ENCODE data around the gene RCC2.
"Not testable (repeated sequence)": the region's sequence is repeated elsewhere in the genome, so short reads cannot be mapped to it uniquely, and the experiment has no call there.

Gene RCC2

DNA sequence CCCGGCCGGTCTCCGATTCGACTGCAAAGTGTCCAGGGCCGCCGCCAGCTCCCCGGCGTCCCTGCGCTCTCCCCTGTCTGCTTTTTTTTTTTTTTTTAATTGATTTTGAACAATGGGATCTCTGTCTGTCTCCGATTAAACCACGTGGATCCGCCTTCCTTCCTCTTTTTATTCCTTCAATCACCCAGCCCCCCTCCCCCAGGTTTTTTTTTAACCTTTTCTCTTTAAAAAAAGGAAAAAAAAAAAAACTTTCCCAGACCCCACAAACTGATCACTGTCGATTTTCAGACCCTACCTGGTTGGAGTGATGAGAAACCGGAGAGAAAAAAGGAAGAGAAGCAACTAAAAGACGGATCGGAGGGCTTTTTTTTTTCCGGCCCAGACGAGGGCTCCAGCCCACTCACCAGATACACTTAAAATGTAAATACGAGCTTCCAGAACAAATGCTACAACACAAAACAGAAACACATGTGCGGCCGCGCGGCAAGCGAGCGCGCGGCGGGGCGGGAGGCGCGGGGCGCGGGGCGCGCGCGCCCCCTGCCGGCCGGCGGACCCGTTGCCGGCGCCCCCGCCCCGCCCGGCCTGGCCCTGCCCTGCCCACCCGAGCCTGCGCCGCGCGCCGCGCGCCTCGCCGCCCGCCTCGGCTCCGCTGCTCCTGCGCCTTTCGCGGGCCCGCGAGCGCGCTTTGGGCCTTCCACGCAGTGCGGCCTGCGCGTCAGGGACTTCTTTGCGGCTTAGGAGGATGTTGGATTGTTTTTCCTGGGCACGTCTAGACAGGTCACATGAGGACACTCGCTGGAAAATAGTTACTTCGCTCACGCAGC is at the start of gene RCC2:
RCC2 (minus strand) TSS at position 428 of the 824 bp plus-strand sequence. CDS start 1,163 bp downstream, outside the sequence.
- DNase-seq (ENCODE audit: low read depth) = peak; percentile 54

- no peak for DNase-seq (ENCODE audit: low read depth)
Measured at GRCh38 chr1:17486242-17486641, 46.8 kb upstream of the RCC2 start.

DNA sequence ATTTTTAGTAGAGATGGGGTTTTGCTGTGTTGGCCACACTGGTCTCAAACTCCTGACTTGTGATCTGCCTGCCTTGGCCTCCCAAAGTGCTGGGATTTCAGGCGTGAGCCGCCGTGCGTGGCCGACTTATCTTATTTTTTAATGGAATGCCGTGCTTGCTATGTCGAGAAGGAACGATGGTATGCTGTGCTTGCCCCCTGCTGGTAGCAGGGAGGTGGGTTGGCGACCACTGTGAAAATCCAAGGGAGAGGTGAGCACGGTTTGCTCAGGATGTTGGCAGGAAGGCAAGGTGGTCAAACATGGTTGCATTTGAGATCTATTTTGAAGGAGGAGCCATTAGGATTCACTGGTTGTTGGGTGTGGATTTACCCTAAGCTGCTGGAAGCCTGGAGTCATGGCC is 45.8 kb upstream of the RCC2 start:
- no peak for DNase-seq (ENCODE audit: low read depth)

- not testable (repeated sequence) for DNase-seq (ENCODE audit: low read depth)
Measured at GRCh38 chr1:17481981-17482380, 42.5 kb upstream of the RCC2 start.

DNA sequence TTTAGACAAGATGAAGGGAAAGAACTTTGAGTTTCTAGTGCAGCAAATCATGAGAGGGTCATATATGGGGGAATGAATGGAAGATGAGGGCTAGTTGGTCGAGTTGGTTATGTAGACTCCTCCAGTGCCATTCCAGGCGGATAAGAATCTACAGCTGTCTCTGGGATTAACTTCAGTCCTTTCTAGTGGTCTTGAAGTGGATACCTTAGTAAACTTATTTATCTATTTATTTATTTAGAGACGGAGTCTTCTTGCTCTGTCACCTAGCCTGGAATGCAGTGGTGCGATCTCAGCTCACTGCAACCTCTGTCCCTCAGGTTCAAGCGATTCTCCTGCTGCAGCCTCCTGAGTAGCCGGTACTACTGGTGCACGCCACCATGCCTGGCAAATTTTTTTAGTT is 41.4 kb upstream of the RCC2 start:
- DNase-seq (ENCODE audit: low read depth) = no peak

DNA sequence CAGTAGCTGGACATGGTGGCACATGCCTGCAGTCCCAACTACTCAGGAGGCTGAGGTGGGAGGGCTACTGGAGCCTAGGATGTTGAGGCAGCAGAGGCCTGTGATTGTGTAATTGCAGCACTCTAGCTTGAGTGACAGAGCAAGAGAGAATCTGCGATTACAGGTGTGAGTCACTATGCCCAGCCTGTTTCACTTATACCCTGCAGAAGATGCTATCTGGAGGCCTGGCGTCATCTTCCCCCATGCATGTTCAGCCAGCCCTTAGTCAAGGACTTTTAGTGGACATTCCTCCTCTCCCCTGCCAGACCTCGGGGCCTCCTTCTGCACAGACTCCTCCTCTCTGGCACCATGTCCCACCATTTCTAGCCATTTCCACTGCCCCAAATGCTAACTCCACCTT is 36.3 kb upstream of the RCC2 start:
- DNase-seq (ENCODE audit: low read depth) = no peak

GRCh38 chr1:17474836-17475555 is 35.5 kb upstream of the RCC2 start:
- not testable (repeated sequence) for DNase-seq (ENCODE audit: low read depth)

- DNase-seq (ENCODE audit: low read depth) = no peak
Measured at GRCh38 chr1:17472814-17473213, 33.3 kb upstream of the RCC2 start.

GRCh38 chr1:17471393-17471792 is 31.9 kb upstream of the RCC2 start:
- DNase-seq (ENCODE audit: low read depth) = no peak

DNA sequence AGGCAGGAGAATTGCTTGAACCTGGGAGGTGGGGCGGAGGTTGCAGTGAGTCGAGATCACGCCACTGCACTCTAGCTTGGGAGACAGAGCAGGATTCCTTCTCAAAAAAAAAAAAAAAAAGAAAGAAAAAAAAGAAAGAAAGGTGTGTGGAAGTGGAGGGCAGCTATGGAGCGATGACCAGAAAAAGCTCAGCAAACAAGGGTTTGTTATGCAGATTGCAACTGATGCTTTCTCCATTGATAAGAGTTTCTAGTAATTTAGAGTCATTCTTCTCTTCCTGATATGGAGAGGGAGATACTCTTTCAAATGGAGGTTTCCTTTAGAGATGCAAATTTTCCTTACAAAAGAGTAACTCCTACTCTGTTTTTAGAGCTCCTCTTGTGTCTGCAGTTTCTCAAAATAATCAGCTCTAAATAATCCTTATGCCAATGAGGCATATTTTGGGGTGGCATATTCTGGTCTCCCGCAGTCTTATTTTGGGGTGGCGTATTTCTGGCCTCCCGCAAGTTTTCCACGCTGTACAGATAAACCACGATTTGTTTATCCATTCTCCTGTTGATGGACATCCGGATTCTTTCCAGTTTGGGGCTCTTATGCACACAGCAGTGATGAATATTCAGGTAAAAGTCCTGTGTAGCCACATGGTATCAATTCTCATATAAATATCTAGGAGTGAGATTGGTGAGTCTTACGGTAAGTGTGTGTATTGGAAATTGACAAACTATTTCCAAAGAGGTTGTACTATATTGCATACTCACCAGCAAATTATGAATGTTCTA is 30.7 kb upstream of the RCC2 start:
- DNase-seq (ENCODE audit: low read depth) = no peak

DNA sequence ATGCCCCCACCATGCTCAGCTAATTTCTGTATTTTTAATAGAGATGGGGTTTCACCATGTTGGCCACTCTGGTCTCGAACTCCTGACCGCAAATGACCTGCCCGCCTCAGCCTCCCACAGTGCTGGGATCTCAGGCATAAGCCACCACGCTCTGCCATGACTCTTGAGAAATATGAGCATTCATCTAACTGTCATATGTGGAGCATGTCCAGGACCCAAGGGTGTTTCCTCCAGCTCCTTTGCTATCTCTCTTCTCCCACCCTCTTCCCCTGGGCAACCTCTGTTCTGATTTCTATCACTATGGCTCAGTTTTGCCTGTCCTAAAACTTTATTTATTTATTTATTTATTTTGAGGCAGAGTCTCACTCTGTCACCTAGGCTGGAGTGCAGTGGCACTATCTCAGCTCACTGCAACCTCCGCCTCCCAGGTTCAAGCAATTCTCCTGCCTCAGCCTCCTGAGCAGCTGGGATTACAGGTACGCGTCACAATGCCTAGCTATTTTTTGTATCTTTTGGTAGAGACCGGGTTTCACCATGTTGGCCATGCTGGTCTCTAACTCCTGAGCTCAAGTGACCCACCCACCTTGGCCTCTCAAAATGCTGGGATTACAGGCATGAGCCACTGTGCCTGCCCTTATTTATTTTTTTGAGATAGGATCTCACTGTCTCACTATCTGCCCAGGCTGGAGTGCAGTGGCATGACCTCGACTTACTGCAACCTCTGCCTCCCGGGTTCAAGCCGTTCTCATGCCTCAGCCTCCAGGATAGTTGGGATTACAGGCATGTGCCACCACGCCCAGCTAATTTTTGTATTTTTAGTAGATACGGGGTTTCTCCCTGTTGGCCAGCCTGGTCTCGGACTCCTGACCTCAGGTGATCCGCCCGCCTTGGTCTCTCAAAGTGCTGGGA is 29.1 kb upstream of the RCC2 start:
- not testable (repeated sequence) for DNase-seq (ENCODE audit: low read depth)

- no peak for DNase-seq (ENCODE audit: low read depth)
Measured at GRCh38 chr1:17466359-17466758, 26.9 kb upstream of the RCC2 start.

DNA sequence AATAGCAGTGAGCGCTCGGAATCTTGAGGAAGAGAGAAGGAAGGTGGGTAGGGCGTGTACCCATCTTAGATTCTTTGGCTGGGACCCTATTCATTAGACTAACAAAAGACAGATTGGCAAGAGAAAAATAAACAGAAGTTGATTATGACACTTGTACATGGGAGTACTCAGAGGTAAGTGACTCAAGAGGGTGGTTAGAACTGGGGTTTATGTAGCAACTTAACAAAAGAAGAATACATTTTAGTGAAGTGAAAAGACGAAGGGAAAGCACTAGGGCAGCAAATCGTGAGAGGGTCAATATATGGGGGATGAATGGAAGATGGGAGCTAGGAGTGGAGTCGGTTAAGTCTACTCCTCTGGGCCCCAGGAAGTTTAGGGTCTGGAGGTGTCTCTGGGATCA is 25.8 kb upstream of the RCC2 start:
- DNase-seq (ENCODE audit: low read depth) = no peak

GRCh38 chr1:17463991-17464390 is 24.5 kb upstream of the RCC2 start:
- no peak for DNase-seq (ENCODE audit: low read depth)

DNA sequence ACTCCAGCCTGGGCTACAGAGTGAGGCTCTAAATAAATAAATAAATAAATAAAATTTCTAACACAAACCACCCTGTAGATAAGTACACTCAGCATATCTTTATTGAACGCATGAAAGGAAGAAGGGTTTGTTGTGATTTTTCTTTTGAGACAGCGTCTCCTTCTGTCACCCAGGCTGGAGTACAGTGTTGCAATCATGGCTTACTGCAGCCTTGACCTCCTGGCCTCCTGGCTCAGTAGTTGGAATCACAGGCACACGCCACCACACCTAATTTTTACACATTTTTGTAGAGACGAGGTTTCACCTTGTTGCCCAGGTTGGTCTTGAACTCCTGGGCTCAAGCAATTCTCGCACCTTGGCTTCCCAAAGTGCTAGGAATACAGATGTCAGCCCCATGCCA is 23.2 kb upstream of the RCC2 start:
- DNase-seq (ENCODE audit: low read depth) = no peak

- no peak for DNase-seq (ENCODE audit: low read depth)
Measured at GRCh38 chr1:17460219-17460618, 20.7 kb upstream of the RCC2 start.

GRCh38 chr1:17458794-17459193 is 19.3 kb upstream of the RCC2 start:
- DNase-seq (ENCODE audit: low read depth) = no peak

- DNase-seq (ENCODE audit: low read depth) = no peak
Measured at GRCh38 chr1:17452686-17453085, 13.2 kb upstream of the RCC2 start.

DNA sequence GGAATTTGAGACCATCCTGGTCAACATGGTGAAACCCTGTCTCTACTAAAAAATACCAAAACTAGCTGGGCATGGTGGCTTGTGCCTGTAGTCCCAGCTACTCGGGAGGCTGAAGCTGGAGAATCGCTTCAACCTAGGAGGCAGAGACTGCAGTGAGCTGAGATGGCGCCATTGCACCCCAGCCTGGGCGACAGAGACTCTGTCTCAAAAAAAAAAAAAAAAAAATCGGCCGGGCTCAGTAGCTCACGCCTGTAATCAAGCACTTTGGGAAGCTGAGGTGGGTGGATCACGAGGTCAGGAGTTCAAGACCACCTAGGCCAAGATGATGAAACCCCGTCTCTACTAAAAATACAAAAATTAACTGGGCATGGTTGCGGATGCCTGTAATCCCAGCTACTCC is 12.7 kb upstream of the RCC2 start:
- not testable (repeated sequence) for DNase-seq (ENCODE audit: low read depth)

DNA sequence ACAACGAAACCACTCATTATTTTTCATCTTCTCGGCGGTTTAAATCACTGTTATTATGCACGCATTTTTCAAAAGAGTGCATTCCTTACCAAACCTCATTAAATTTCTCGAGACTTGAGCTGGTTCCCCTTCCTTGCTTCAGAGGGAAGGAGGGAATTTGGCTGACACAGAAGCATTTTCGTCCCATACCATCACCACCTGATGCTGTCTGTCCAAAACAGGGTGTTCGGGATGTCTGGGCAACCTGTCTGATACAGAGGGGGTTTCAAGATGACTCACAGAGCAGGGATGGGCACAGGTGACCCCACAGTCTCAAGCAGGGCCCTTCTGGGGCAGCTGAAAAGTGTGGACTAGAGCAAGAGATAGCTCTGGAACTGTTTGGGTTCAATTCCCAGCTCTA is 12.3 kb upstream of the RCC2 start:
- no peak for DNase-seq (ENCODE audit: low read depth)

- no peak for DNase-seq (ENCODE audit: low read depth)
Measured at GRCh38 chr1:17447501-17447992, 8.1 kb upstream of the RCC2 start.
